IPS-18c (cell line): ENCODE results near the gene RAD51D.
"Not testable (repeated sequence)": the region's sequence is repeated elsewhere in the genome, so short reads cannot be mapped to it uniquely, and the experiment has no call there.

Experiments used
- H3K4me3 ChIP-seq: 2 replicates; pipeline ENCODE4 v1.7.0; 2013; ENCODE audit warnings: low read depth, mild to moderate bottlenecking, low read length, moderate library complexity; ENCODE audit not compliant: insufficient read depth
- H3K9me3 ChIP-seq: one replicate; pipeline ENCODE4 v1.6.1; 2013; ENCODE audit warnings: mild to moderate bottlenecking, low read length, moderate library complexity; ENCODE audit not compliant: control insufficient read depth, insufficient read depth

RAD51D gene

GRCh38 chr17:35110791-35111190 is 8.9 kb downstream of the RAD51D start:
- not testable (repeated sequence) for H3K9me3 ChIP-seq, H3K4me3 ChIP-seq

GRCh38 chr17:35104844-35105450 is 14.7 kb downstream of the RAD51D start:
- Histone ChIP-seq H3K9me3 (peaks cover 3% of the 10 kb centered on the region), H3K4me3 (no peak overlapping the region)

- peaks cover 3% of the 10 kb centered on the region for H3K9me3 ChIP-seq
- H3K4me3 ChIP-seq: no peak overlapping the region
Measured at GRCh38 chr17:35103271-35103670, 16.4 kb downstream of the RAD51D start.

GRCh38 chr17:35101725-35102124 is 17.9 kb downstream of the RAD51D start:
- H3K4me3 ChIP-seq: no peak overlapping the region
- H3K9me3 ChIP-seq: peaks cover 3% of the 10 kb centered on the region

GRCh38 chr17:35101036-35101435 is 18.6 kb downstream of the RAD51D start:
- Histone ChIP-seq H3K4me3 (no peak overlapping the region), H3K9me3 (peaks cover 3% of the 10 kb centered on the region)

GRCh38 chr17:35099908-35100307 is 19.8 kb downstream of the RAD51D start:
- H3K4me3 ChIP-seq: no peak overlapping the region
- no peaks in the 10 kb centered on the region for H3K9me3 ChIP-seq

- H3K4me3 ChIP-seq: no peak overlapping the region
- H3K9me3 ChIP-seq: no peaks in the 10 kb centered on the region
Measured at GRCh38 chr17:35097776-35098175, 21.9 kb downstream of the RAD51D start.

GRCh38 chr17:35095741-35096140 is 23.9 kb downstream of the RAD51D start:
- Histone ChIP-seq H3K9me3 (no peaks in the 10 kb centered on the region), H3K4me3 (no peak overlapping the region)

- Histone ChIP-seq H3K4me3 (no peak overlapping the region), H3K9me3 (no peaks in the 10 kb centered on the region)
Measured at GRCh38 chr17:35094902-35095301, 24.8 kb downstream of the RAD51D start.

- H3K9me3 ChIP-seq, H3K4me3 ChIP-seq: not testable (repeated sequence)
Measured at GRCh38 chr17:35090707-35091106, 29.0 kb downstream of the RAD51D start.

- no peaks in the 10 kb centered on the region for H3K9me3 ChIP-seq
- peak overlapping the region; percentile 12; the same call in 1 of the 2 replicates for H3K4me3 ChIP-seq
Measured at GRCh38 chr17:35089586-35090296, 29.9 kb downstream of the RAD51D start.

GRCh38 chr17:35088881-35089585 is 30.6 kb downstream of the RAD51D start:
- Histone ChIP-seq H3K4me3 (peak overlapping the region; percentile 85), H3K9me3 (no peaks in the 10 kb centered on the region)

- peak overlapping the region; percentile 85 for H3K4me3 ChIP-seq
- H3K9me3 ChIP-seq: no peaks in the 10 kb centered on the region
Measured at GRCh38 chr17:35088356-35088880, 31.2 kb downstream of the RAD51D start.

- no peaks in the 10 kb centered on the region for H3K9me3 ChIP-seq
- peak overlapping the region; percentile 85 for H3K4me3 ChIP-seq
Measured at GRCh38 chr17:35087731-35088355, 31.8 kb downstream of the RAD51D start.

- H3K4me3 ChIP-seq: no peak overlapping the region
- H3K9me3 ChIP-seq: no peaks in the 10 kb centered on the region
Measured at GRCh38 chr17:35086931-35087573, 32.6 kb downstream of the RAD51D start.

GRCh38 chr17:35086164-35086563 is 33.5 kb downstream of the RAD51D start:
- H3K9me3 ChIP-seq: no peaks in the 10 kb centered on the region
- no peak overlapping the region for H3K4me3 ChIP-seq

- Histone ChIP-seq H3K9me3 (no peaks in the 10 kb centered on the region), H3K4me3 (no peak overlapping the region)
Measured at GRCh38 chr17:35084987-35085386, 34.7 kb downstream of the RAD51D start.
